Measurements from ENCODE around the gene DVL2.

The DVL2 gene

DNA sequence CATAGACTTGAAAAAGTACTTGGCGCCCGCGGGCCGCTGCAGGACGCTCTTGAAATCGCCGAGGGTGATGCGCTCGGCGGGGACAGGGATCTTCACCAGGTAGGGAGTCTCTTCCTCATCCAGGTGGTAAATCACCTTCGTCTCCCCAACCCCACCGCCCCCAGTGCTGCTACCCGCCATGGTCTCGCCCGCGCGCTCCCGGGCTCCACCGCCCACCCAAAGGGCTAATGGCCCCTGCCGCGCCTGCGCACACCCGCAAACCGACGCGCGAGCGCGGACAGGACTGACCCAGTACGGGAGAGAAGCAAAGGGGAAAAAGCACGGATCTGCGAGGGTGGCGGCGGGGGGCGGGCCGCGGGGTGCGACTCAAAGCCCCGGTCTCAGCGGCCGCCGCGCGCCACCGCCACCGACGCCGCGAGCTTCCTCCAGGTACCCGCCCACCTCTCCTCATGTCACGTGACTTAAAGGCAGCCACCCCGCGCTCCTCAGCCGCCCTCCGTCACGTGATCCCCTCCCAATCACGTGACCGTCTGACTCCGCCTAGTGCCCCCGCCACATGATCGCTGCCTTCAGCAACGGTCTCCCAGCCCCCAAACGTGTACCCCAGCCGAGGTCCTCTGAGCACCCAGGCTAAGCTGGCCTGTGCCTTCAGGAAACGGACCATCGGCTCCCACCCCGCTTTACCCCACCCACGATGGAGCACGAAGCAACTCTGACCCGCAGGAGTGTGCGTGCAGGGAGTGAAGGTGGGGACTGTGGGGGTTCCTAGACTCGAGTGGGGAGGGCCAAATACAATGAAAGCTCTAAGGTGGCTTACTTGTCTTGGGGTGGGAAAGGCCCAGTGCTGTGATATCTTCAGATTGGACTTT is at the start of gene DVL2:
DVL2 (minus strand) TSS at position 435 of the 869 bp plus-strand sequence; CDS start at position 180, 255 bp downstream.
- peak; percentile 93 for DNase-seq

DNA sequence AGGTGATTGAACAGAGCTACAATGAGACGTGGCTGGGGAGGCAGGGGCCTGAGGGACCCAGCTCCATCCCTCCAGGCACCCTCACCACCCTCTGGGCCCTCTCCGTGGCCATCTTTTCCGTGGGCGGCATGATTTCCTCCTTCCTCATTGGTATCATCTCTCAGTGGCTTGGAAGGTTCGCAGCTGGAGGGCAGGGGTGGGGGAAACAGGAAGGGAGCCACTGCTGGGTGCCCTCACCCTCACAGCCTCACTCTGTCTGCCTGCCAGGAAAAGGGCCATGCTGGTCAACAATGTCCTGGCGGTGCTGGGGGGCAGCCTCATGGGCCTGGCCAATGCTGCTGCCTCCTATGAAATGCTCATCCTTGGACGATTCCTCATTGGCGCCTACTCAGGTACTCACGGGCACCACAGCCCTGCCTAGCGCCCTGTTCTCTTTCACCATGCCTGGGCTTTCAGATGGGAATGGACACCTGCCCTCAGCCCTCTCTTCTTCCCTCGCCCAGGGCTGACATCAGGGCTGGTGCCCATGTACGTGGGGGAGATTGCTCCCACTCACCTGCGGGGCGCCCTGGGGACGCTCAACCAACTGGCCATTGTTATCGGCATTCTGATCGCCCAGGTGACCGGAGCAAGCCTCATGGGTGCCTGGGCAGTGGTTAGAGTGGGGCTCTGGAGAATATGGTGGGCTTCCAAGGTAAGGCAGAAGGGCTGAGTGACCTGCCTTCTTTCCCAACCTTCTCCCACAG is 49.3 kb upstream of the DVL2 start:
- no peak for DNase-seq

GRCh38 chr17:7282752-7283321 is 48.5 kb upstream of the DVL2 start:
- no peak for DNase-seq

DNA sequence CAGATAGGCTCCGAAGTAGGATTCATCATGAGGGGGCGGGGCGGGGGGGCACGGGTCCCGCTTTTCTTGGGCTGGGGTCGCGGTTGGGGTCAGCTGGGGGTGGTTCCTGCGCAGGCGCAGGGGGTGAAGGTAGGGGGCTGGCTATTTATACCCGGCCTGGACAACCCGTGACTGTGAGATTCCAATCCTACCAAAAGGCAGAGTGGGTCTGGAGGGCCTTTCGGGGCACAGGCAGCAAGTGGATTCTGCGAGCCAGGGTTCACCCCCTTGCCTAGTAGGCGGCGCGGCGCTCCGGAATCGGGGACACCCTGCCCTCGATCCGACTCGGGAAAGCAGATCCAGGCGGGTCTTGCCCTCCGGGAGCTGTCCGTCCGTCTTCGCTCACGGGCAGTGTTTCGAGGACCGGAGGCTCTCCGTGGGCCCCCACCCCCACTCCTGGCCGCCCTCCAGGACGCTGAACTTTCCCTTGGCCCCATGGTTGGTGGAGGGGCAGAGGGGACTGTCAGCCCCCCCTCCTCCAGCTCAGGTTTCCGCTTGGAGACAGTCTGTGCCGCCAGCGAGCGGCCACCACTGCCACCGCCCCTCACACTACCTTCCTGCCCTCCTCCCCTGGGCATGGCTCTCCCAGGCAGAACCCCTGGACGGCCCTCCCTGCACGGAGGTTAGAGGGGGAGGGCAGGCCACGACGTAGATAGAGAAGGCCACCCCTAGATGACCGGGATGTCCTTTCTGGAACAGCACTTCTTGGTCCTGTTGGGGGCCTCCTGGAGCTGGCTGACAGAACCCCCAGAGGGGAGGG is 47.8 kb upstream of the DVL2 start:
- DNase-seq = no peak

DNA sequence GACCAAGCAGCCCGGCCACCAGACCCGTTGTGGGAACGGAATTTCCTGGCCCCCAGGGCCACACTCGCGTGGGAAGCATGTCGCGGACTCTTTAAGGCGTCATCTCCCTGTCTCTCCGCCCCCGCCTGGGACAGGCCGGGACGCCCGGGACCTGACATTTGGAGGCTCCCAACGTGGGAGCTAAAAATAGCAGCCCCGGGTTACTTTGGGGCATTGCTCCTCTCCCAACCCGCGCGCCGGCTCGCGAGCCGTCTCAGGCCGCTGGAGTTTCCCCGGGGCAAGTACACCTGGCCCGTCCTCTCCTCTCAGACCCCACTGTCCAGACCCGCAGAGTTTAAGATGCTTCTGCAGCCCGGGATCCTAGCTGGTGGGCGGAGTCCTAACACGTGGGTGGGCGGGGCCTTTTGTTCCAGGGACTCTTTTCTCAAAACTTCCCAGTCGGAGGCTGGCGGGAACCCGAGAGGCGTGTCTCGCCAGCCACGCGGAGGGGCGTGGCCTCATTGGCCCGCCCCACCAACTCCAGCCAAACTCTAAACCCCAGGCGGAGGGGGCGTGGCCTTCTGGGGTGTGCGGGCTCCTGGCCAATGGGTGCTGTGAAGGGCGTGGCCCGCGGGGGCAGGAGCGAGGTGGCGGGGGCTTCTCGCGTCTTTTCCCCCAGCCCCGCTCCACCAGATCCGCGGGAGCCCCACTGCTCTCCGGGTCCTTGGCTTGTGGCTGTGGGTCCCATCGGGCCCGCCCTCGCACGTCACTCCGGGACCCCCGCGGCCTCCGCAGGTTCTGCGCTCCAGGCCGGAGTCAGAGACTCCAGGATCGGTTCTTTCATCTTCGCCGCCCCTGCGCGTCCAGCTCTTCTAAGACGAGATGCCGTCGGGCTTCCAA is 47.0 kb upstream of the DVL2 start, which contains the start of gene SLC2A4:
SLC2A4 (plus strand) TSS at position 645 of the 879 bp plus-strand sequence; CDS start at position 862, 217 bp downstream.
- DNase-seq = peak; percentile 79

DNA sequence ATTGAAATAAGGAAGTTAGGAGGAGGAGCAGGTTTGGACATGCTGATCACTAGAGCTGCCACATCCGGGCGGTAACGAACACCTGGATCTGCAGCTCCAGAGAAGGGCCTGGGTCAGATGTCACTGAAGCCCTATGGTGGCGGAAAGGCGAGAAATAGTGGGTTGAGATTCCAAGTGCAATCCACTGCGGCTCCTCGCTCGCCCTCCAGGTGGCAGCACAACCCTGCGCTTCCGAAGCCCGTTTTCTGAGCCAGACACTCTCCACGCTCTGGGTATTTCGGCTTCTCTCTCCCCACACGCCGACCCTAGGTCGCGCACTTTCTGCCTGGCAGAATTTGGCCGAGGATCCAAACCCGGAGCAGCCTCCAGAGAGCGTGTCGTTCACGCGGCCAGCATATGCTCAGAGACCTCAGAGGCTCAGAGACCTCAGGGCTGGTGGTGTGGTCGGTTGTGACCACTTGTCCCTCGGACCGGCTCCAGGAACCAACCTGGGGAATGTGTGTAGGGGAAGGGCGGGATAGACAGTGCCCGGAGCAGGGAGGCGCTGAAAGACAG is 46.3 kb upstream of the DVL2 start:
- DNase-seq = peak; percentile 76

- no peak for DNase-seq
Measured at GRCh38 chr17:7279448-7279847, 45.1 kb upstream of the DVL2 start.

DNA sequence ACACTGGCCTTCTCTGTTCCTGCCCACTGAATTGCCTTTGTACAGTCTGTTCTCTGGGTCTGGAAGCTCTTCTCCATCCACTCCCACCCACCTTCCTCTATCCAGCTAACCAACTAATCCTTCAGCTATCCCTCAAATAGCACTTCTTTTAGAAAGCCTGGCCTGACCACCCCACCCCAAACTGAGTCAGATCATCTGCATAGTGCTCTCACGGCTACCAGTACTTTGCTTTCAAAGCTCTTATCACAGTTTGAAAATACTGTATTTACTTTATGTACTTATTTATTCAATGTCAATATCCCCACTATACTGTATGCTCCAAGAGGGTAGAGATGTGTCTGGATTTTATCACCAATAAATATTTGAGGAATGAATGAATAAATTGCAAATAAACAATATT is 32.5 kb upstream of the DVL2 start:
- no peak for DNase-seq

- DNase-seq = no peak
Measured at GRCh38 chr17:7263801-7264078, 29.4 kb upstream of the DVL2 start.

- no peak for DNase-seq
Measured at GRCh38 chr17:7262935-7263800, 28.9 kb upstream of the DVL2 start.

- no peak for DNase-seq
Measured at GRCh38 chr17:7262192-7262934, 28.0 kb upstream of the DVL2 start, which contains the start of gene CLDN7. Gene CLDN7, minus strand, starts transcription at chr17:7262478. Its CDS starts 435 bp downstream, at chr17:7262043.

DNA sequence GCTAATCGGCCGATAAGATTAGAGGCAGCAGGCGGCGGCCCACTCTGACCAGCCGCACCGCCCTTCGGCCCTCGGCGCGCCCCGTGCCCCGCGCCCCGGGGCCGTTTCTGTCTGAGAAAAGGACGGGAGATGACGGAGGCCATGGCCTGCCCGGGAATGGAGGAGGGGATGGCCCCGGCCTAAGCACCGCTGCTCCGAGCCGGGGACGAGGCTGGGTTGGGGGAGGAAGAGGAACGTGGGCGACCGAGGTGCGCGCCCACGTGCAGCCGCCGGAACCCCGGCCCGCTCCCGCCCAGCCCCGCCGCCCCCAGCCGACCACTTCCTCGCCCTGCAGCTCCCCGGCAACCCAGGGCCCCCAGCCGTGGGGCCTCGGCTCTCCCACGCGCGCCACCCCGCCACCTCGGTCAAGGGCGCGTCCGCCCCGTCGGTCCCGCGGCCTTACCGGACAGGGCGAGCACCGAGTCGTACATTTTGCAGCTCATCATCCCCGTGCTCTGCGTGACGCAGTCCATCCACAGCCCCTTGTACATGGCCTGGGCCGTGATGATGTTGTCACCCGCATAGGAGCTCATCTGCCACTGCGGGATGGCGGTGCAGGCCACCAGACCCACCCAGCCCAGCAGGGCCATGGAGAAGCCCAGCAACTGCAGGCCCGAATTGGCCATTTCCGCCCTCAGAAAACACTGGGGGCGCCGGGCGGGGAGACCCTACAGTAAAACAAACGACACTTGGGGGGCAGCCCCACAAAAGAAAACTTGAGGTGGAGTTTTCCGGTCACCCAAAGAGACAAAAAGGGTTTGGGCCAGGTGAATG is 27.3 kb upstream of the DVL2 start:
- peak; percentile 49 for DNase-seq

DNA sequence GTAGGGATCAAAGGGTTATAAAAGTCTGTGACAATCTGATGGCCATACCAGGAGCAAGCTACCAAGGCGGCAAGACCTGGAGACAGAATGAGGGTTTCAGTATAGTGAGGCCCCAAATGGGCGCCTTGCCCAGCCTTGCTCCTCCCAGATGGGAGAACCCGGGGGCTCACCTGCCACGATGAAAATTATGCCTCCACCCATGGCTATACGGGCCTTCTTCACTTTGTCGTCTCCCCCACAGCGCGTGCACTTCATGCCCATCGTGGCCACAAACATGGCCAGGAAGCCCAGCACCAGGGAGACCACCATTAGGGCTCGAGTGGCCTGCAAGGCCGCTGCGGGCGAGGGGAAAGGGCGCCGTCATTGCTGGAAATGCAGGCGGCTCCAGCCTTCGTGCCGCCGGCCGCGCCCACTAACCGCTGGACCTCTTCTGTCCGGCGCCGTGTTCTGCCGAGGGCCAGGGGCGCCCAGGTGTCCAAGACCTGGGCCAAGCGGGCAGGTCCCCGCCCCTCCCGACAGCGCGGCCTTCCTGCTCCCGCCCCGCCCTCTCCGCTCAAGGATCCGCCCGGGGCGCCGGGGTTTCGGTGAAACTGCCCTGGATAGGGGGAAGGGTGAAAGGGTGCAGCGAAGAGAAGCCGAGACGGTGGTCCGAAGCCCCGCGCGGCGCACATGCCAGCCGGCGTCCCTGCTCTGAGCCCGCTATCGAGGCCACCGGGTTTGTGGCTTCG is 26.5 kb upstream of the DVL2 start:
- DNase-seq = no peak

DNA sequence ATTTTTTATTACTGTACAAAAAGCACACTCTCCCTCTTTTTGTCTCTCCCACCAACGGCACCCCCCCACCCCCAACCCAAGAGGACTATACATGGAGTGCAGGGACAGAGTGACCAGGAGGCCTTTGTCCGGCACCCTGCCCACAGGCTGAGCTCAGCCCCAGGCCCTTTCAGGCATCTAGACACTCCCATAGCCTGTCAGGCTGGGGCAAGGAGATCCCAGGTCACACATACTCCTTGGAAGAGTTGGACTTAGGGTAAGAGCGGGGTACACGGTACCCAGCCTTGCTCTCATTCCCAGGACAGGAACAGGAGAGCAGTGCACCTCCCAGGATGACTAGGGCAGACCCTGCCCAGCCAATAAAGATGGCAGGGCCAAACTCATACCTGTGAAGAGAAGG is 25.8 kb upstream of the DVL2 start:
- DNase-seq = no peak

DNA sequence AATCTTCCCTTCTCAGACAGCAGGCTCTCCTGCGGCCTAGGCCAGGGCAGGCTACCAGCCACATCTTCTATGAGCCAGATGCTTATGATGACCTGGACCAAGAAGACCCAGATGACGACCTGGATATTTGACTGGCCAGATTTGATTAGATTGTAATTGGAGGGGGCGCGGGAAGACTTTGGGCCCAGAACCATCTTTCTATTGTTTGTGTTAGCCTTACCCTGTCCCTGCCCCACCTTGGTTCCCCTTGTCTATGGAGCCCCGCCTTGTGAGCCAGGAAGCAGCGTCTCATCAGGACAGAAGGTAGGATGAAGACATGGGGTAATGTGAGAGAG is 25.2 kb upstream of the DVL2 start:
- no peak for DNase-seq

- no peak for DNase-seq
Measured at GRCh38 chr17:7258731-7259554, 24.6 kb upstream of the DVL2 start.

DNA sequence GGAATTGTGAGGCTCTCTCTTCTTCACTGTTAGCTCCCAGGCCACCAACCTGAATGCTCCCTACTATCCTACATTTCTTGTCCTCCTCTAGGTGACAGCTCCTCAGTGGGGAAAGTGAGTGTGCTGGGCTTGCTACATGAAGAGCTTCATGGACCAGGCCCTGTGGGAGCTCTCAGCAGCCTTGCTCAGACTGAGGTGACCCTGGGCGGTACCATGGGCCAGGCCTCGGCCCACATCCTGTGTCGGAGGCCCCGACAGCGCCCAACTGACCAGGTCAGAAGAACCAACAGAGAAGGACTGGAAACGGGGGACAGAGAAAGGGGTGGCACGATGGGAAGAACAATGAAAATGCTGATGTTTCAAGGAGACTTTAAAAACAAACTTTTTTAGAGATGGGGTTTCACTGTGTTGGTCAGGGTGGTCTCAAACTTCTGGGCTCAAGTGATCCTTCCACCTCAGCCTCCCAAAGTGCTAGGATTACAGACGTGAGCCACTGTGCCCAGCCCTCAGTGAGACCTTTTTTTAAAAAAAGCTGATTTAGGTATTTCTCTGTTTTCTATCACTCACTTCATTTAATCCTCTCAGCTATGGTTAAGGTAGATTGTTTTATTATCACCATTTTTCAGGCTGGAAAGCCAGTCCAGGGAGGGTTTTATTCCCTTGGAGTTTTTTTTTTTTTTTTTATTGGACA is 22.6 kb upstream of the DVL2 start:
- DNase-seq = no peak

Data from activated CD4-positive, CD25-positive, alpha-beta regulatory T cell treated with anti-CD3 and anti-CD28 coated beads, Interleukin-2, amount 50 U/mL, for 72 hours (primary cell).